GM12864 (cell line): ENCODE data around the gene ZBTB42.
"Not testable (repeated sequence)": the region's sequence is repeated elsewhere in the genome, so short reads cannot be mapped to it uniquely, and the experiment has no call there.

Experiments
- DNase-seq: peaks from one replicate; pipeline ENCODE4 v3.0.0-alpha.2; 2011; ENCODE audit warnings: low read depth
- H3K4me3 ChIP-seq: 2 replicates; pipeline ENCODE4 v1.5.1; 2011; ENCODE audit warnings: mild to moderate bottlenecking, low read depth, low read length, control low read depth
- TF ChIP-seq, protein P1 (sequence below): IDR thresholded peaks from 2 replicates; pipeline ENCODE4 v1.5.1; 2011; ENCODE audit warnings: low read depth, mild to moderate bottlenecking, moderate library complexity, low read length, control low read depth, inconsistent platforms; ENCODE audit errors: missing control alignments

The ZBTB42 gene

DNA sequence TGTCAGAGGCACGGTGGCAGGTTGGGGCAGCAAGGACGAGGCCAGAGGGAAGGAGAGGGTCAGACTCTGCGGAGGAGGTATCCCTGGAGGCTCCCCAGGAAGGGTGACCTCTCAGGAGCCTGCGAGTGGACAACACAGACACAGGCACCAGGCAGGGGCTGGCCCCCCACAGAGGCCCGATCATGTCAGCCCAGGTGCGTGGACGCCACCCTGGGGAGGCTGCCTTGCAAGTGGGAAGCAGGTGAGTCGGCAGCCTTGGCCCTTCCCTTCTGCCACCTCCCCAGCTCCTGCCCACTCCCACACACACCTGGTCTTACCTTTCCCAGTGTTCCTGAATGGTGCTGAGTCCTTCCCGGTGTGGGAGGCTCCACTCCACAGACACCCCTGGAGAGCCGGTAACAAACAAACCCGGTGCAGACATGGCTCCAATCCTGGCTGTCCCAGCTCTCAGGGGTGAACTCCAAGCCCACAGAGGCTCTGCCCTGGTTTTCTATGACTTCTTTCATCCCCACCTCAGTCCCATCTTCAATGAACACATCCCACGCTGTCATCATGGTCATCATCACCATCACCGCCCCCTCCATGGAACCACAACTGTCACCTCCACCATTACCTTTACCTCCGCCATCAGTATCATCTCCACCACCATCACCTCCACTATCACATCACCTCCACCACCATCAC, 5.2 kb downstream of the ZBTB42 start:
- TF ChIP-seq, protein P1, sequence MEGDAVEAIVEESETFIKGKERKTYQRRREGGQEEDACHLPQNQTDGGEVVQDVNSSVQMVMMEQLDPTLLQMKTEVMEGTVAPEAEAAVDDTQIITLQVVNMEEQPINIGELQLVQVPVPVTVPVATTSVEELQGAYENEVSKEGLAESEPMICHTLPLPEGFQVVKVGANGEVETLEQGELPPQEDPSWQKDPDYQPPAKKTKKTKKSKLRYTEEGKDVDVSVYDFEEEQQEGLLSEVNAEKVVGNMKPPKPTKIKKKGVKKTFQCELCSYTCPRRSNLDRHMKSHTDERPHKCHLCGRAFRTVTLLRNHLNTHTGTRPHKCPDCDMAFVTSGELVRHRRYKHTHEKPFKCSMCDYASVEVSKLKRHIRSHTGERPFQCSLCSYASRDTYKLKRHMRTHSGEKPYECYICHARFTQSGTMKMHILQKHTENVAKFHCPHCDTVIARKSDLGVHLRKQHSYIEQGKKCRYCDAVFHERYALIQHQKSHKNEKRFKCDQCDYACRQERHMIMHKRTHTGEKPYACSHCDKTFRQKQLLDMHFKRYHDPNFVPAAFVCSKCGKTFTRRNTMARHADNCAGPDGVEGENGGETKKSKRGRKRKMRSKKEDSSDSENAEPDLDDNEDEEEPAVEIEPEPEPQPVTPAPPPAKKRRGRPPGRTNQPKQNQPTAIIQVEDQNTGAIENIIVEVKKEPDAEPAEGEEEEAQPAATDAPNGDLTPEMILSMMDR = no peak
- H3K4me3 ChIP-seq = no peak overlapping the region
- no peak for DNase-seq

- TF ChIP-seq, protein P1 = no peak
- no peak for DNase-seq
Measured at GRCh38 chr14:104806625-104807465, 5.9 kb downstream of the ZBTB42 start.

GRCh38 chr14:104808456-104808855, 7.6 kb downstream of the ZBTB42 start:
- TF ChIP-seq, protein P1 = no peak
- no peak for DNase-seq
- H3K4me3 ChIP-seq = no peak overlapping the region

More at GRCh38 chr14:104806625-104807465, 5.9 kb downstream of the ZBTB42 start:
- no peak overlapping the region for H3K4me3 ChIP-seq

GRCh38 chr14:104810316-104810715, 9.4 kb downstream of the ZBTB42 start:
- TF ChIP-seq, protein P1 = no peak

DNA sequence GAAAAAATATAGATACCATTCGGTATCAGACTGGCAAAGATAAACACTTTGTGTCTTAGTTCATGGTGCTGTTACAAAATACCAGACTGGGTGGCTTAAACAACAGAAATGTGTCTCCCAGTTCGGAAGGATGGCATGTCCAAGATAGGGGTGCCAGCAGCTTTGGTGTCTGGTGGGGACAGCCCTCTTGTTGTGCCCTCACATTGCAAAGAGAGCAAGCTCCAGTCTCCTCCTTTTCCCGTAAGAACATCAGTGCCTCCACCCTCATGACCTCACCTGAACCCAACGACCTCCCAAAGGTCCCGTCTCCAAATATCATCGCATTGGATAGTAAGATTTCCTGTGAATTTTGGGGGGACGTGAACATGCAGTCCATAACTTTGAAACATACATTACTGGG, 12.4 kb downstream of the ZBTB42 start:
- TF ChIP-seq, protein P1 = no peak

More at GRCh38 chr14:104810316-104810715, 9.4 kb downstream of the ZBTB42 start:
- no peak for DNase-seq
- no peak overlapping the region for H3K4me3 ChIP-seq

DNA sequence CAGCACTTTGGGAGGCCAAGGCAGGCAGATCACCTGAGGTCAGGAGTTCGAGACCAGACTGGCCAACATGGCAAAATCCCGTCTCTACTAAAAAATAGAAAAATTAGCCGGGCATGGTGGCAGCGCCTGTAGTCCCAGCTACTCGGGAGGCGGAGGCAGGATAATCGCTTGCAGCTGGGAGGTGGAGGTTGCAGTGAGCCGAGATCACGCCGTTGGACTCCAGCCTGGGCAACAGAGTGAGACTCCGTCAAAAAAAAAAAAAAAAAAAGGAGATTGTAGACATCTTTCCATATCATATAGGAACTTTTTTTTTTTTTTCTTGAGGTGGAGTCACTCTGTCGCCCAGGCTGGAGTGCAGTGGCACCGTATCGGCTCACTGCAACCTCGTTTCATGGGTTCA, 13.8 kb downstream of the ZBTB42 start:
- H3K4me3 ChIP-seq = peak overlapping the region; percentile 88
- not testable (repeated sequence) for DNase-seq

More for the DNA sequence above, 12.4 kb downstream of the ZBTB42 start:
- H3K4me3 ChIP-seq = no peak overlapping the region
- no peak for DNase-seq

- TF ChIP-seq, protein P1 = no peak
- no peak for DNase-seq
- H3K4me3 ChIP-seq = peak overlapping the region; percentile 88
Measured at GRCh38 chr14:104816616-104816884, 15.6 kb downstream of the ZBTB42 start.
